HG02970 (cell line): Measurements from ENCODE around the gene PRRT1B.

Source experiments
- ATAC-seq: cut with Tn5 transposase; IDR thresholded peaks from one replicate; pipeline ENCODE4 v1.9.1; 2021; ENCODE audit warnings: mild to moderate bottlenecking, moderate library complexity, moderate number of reproducible peaks; ENCODE audit not compliant: unreplicated experiment, low FRiP score

Gene PRRT1B

GRCh38 chr9:131593936-131594665, 48.8 kb downstream of the PRRT1B start:
- no peak for ATAC-seq

- ATAC-seq = no peak
These were observed 49.8 kb downstream of the PRRT1B start for GRCh38 chr9:131594906-131595665.

GRCh38 chr9:131595696-131596429, 50.5 kb downstream of the PRRT1B start:
- no peak for ATAC-seq

- ATAC-seq = no peak
These were observed 51.1 kb downstream of the PRRT1B start for GRCh38 chr9:131596430-131596743.

GRCh38 chr9:131597246-131597645, 51.9 kb downstream of the PRRT1B start:
- no peak for ATAC-seq

- ATAC-seq = no peak
These were observed 52.8 kb downstream of the PRRT1B start for GRCh38 chr9:131598121-131598520.

GRCh38 chr9:131601683-131602181, 56.4 kb downstream of the PRRT1B start:
- ATAC-seq = no peak

GRCh38 chr9:131603199-131603598, 57.9 kb downstream of the PRRT1B start:
- ATAC-seq = no peak

GRCh38 chr9:131603711-131604439, 58.6 kb downstream of the PRRT1B start:
- ATAC-seq = no peak

- no peak for ATAC-seq
These were observed 60.7 kb downstream of the PRRT1B start for GRCh38 chr9:131605770-131606590.

- no peak for ATAC-seq
These were observed 61.7 kb downstream of the PRRT1B start for GRCh38 chr9:131606896-131607567.

GRCh38 chr9:131607591-131607990, 62.3 kb downstream of the PRRT1B start:
- no peak for ATAC-seq

- no peak for ATAC-seq
These were observed 63.2 kb downstream of the PRRT1B start for GRCh38 chr9:131608493-131609037.
